ENCODE measurements around the gene ZCWPW1. TPM values are rescaled to one million over a fixed set of nuclear protein-coding genes. Genes with fewer than 3 reads are reported as not detected.

Gene ZCWPW1
- total and polyA plus RNA-seq, 2 of the 13 experiments (the other 11 are each of a cell fraction or from before 2014, with no cell fraction given), result 2.4 to 2.5 TPM

DNA sequence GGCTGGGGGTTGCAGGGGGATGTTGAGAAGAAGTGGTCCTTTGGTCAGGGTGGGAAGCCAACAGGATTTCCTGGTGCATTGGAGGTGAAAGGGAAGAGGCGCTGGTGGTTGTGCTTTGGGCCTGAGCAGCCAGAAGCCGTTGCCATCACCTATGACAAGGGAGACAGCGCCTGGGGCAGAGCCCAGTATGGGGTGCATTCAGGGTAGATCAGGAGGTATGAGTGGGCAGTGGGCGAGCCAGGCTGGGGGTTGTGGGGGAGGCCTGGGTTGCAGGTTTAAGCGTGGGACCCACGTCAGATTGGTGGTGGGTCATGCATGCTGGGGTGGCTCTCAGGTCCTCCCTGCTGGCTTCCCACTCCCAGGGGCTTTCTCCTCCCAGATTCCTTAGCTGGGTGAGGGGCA, 76.8 kb downstream of the ZCWPW1 start:
- Histone ChIP-seq H3K27ac (ENCODE audit: extremely low read length, insufficient read depth, low read length) (no peak overlapping the region), H3K4me1 (ENCODE audit: insufficient read depth, low read length) (no peaks in the 10 kb centered on the region), H3K4me2 (ENCODE audit: low read depth, low read length) (no peak overlapping the region), H3K27me3 (ENCODE audit: control insufficient read depth in 1 of 2, insufficient read depth in 2 of 2, low read length in 2 of 2) (no peaks in the 10 kb centered on the region; a peak in 1 of 5 replicates), H3K79me2 (ENCODE audit: insufficient read depth, low read length) (no peaks in the 10 kb centered on the region), H3K9ac (ENCODE audit: insufficient read depth, low read depth, low read length) (no peak overlapping the region), H4K20me1 (ENCODE audit: insufficient read depth, low read length) (no peaks in the 10 kb centered on the region), H3K4me3 (replicated peaks in 1 of 3; ENCODE audit: insufficient read depth in 1 of 3, low read depth in 2 of 3, low read length in 3 of 3) (no peak overlapping the region), H3K9me3 (ENCODE audit: low read length) (no peaks in the 10 kb centered on the region), H2AFZ (ENCODE audit: low read length) (no peak overlapping the region), H3K36me3 (replicated peaks in 1 of 2; ENCODE audit: control insufficient read depth in 1 of 2, insufficient read depth in 2 of 2, low read length in 2 of 2) (peaks cover 34 to 84% of the 10 kb centered on the region in 2 experiments)
- TF ChIP-seq ADNP (CRISPR knock-in tag; IDR thresholded peaks at IDR 0.05) (no peak), ESRRA (CRISPR knock-in tag; IDR thresholded peaks at IDR 0.05; ENCODE audit: low read depth) (no peak), ZNF788 (CRISPR knock-in tag; IDR thresholded peaks at IDR 0.05; ENCODE audit: borderline replicate concordance) (no peak), CC2D1A (CRISPR knock-in tag; IDR thresholded peaks at IDR 0.05) (no peak), SALL2 (CRISPR knock-in tag; IDR thresholded peaks at IDR 0.05) (no peak), JDP2 (CRISPR knock-in tag; IDR thresholded peaks at IDR 0.05; ENCODE audit: borderline replicate concordance) (no peak), GABPA (IDR thresholded peaks at IDR 0.05; ENCODE audit: low read depth, low read length) (no peak), GABPA (CRISPR knock-in tag; IDR thresholded peaks at IDR 0.05; ENCODE audit: low read depth) (no peak), ZSCAN31 (CRISPR knock-in tag; IDR thresholded peaks at IDR 0.05; ENCODE audit: low read depth) (no peak), NR2F2 (IDR thresholded peaks at IDR 0.05; ENCODE audit: borderline replicate concordance, low read depth) (no peak), ZNF234 (CRISPR knock-in tag; conservative IDR thresholded peaks at IDR 0.05) (no peak)
- intact Hi-C loops (cut with micrococcal nuclease; ENCODE audit: unreplicated experiment), result no loop called here
- FAIRE-seq (no peak), ATAC-seq (no peak), DNase-seq (ENCODE audit: low spot score) (no peak)
- in situ Hi-C loops (cut with HindIII; ENCODE audit: extremely low pct_ligation_motif_present, low pct_unique_long_range_greater_than_20kb), result no loop called here
- WGBS (ENCODE audit: low lambda C conversion rate), result 92% methylated on average over 6 of the region's 6 CpGs
- CTCF ChIA-PET (ENCODE audit: low intra/inter-chr PET ratio, low total read pairs), result no interaction called here
- POLR2A ChIA-PET, result no interaction called here
- no TSS peak for BruUV-seq (replicated peaks)

Other genes starting within 250 kb of the ZCWPW1 start
- gene PVRIG, start 208.8 kb downstream of the ZCWPW1 start, total RNA-seq (2016; rRNA removed; fragmentation: Illumina TruSeq; extraction: Trizol), result not detected in 2 replicates
- not detected in 2 replicates for gene PVRIG, start 208.8 kb downstream of the ZCWPW1 start, polyA plus RNA-seq (2011; rRNA removed)
- gene SPDYE3, start 121.0 kb downstream of the ZCWPW1 start, total RNA-seq (2016; rRNA removed; fragmentation: Illumina TruSeq; extraction: Trizol), result not detected in 2 replicates
- not detected in 2 replicates for gene SPDYE3, start 121.0 kb downstream of the ZCWPW1 start, polyA plus RNA-seq (2011; rRNA removed)
- gene PILRB, start 70.6 kb downstream of the ZCWPW1 start, total RNA-seq (2016; rRNA removed; fragmentation: Illumina TruSeq; extraction: Trizol), result 5.6 and 16.6 TPM in 2 replicates
- 33.0 and 33.8 TPM in 2 replicates for gene PILRB, start 70.6 kb downstream of the ZCWPW1 start, polyA plus RNA-seq (2011; rRNA removed)
- 0.13 TPM in 1 of 2 replicates, not detected in the other for gene PILRA, start 55.2 kb downstream of the ZCWPW1 start, total RNA-seq (2016; rRNA removed; fragmentation: Illumina TruSeq; extraction: Trizol)
- 0.97 and 1.3 TPM in 2 replicates for gene PILRA, start 55.2 kb downstream of the ZCWPW1 start, polyA plus RNA-seq (2011; rRNA removed)
- gene MEPCE, start 1.1 kb upstream of the ZCWPW1 start, total RNA-seq (2016; rRNA removed; fragmentation: Illumina TruSeq; extraction: Trizol), result 22.6 and 26.0 TPM in 2 replicates
- 12.3 and 12.7 TPM in 2 replicates for gene MEPCE, start 1.1 kb upstream of the ZCWPW1 start, polyA plus RNA-seq (2011; rRNA removed)
- gene PPP1R35, start 7.8 kb upstream of the ZCWPW1 start, total RNA-seq (2016; rRNA removed; fragmentation: Illumina TruSeq; extraction: Trizol), result 16.7 and 24.8 TPM in 2 replicates
- 26.4 and 29.0 TPM in 2 replicates for gene PPP1R35, start 7.8 kb upstream of the ZCWPW1 start, polyA plus RNA-seq (2011; rRNA removed)
- not detected in 2 replicates for gene SPACDR, start 35.6 kb upstream of the ZCWPW1 start, total RNA-seq (2016; rRNA removed; fragmentation: Illumina TruSeq; extraction: Trizol)
- 0.24 and 0.41 TPM in 2 replicates for gene SPACDR, start 35.6 kb upstream of the ZCWPW1 start, polyA plus RNA-seq (2011; rRNA removed)
- 6.3 and 7.7 TPM in 2 replicates for gene TSC22D4, start 50.5 kb upstream of the ZCWPW1 start, total RNA-seq (2016; rRNA removed; fragmentation: Illumina TruSeq; extraction: Trizol)
- gene TSC22D4, start 50.5 kb upstream of the ZCWPW1 start, polyA plus RNA-seq (2011; rRNA removed), result 8.7 and 10.1 TPM in 2 replicates
- gene NYAP1, start 55.2 kb upstream of the ZCWPW1 start, total RNA-seq (2016; rRNA removed; fragmentation: Illumina TruSeq; extraction: Trizol), result 0.15 TPM in 2 replicates
- gene NYAP1, start 55.2 kb upstream of the ZCWPW1 start, polyA plus RNA-seq (2011; rRNA removed), result 0.46 and 0.76 TPM in 2 replicates
- gene AGFG2, start 110.5 kb upstream of the ZCWPW1 start, total RNA-seq (2016; rRNA removed; fragmentation: Illumina TruSeq; extraction: Trizol), result 117 and 132 TPM in 2 replicates
- 125 and 127 TPM in 2 replicates for gene AGFG2, start 110.5 kb upstream of the ZCWPW1 start, polyA plus RNA-seq (2011; rRNA removed)
- 0.15 TPM in 1 of 2 replicates, not detected in the other for gene SAP25, start 145.2 kb upstream of the ZCWPW1 start, total RNA-seq (2016; rRNA removed; fragmentation: Illumina TruSeq; extraction: Trizol)
- gene SAP25, start 145.2 kb upstream of the ZCWPW1 start, polyA plus RNA-seq (2011; rRNA removed), result 0.20 TPM in 2 replicates
- 2.9 and 7.0 TPM in 2 replicates for gene LRCH4, start 157.4 kb upstream of the ZCWPW1 start, total RNA-seq (2016; rRNA removed; fragmentation: Illumina TruSeq; extraction: Trizol)
- 9.3 and 11.1 TPM in 2 replicates for gene LRCH4, start 157.4 kb upstream of the ZCWPW1 start, polyA plus RNA-seq (2011; rRNA removed)
- gene FBXO24, start 157.6 kb upstream of the ZCWPW1 start, total RNA-seq (2016; rRNA removed; fragmentation: Illumina TruSeq; extraction: Trizol), result 0.13 and 0.20 TPM in 2 replicates
- 0.31 and 0.55 TPM in 2 replicates for gene FBXO24, start 157.6 kb upstream of the ZCWPW1 start, polyA plus RNA-seq (2011; rRNA removed)
- gene PCOLCE, start 173.7 kb upstream of the ZCWPW1 start, total RNA-seq (2016; rRNA removed; fragmentation: Illumina TruSeq; extraction: Trizol), result 3.9 and 16.0 TPM in 2 replicates
- gene PCOLCE, start 173.7 kb upstream of the ZCWPW1 start, polyA plus RNA-seq (2011; rRNA removed), result 5.3 and 6.9 TPM in 2 replicates
- gene MOSPD3, start 183.8 kb upstream of the ZCWPW1 start, total RNA-seq (2016; rRNA removed; fragmentation: Illumina TruSeq; extraction: Trizol), result 6.1 and 7.6 TPM in 2 replicates
- gene MOSPD3, start 183.8 kb upstream of the ZCWPW1 start, polyA plus RNA-seq (2011; rRNA removed), result 8.6 and 8.8 TPM in 2 replicates
- 12.5 and 36.9 TPM in 2 replicates for gene TFR2, start 212.8 kb upstream of the ZCWPW1 start, total RNA-seq (2016; rRNA removed; fragmentation: Illumina TruSeq; extraction: Trizol)
- gene TFR2, start 212.8 kb upstream of the ZCWPW1 start, polyA plus RNA-seq (2011; rRNA removed), result 64.2 and 122 TPM in 2 replicates
- gene ACTL6B, start 227.7 kb upstream of the ZCWPW1 start, total RNA-seq (2016; rRNA removed; fragmentation: Illumina TruSeq; extraction: Trizol), result not detected in 2 replicates
- not detected in 2 replicates for gene ACTL6B, start 227.7 kb upstream of the ZCWPW1 start, polyA plus RNA-seq (2011; rRNA removed)
- gene GNB2, start 245.0 kb upstream of the ZCWPW1 start, total RNA-seq (2016; rRNA removed; fragmentation: Illumina TruSeq; extraction: Trizol), result 48.3 and 64.3 TPM in 2 replicates
- gene GNB2, start 245.0 kb upstream of the ZCWPW1 start, polyA plus RNA-seq (2011; rRNA removed), result 67.1 and 82.0 TPM in 2 replicates

Data from HepG2 (cell line).